GM21528 (cell line): ENCODE data around the gene OR4C5.
"Not testable (repeated sequence)": the region's sequence is repeated elsewhere in the genome, so short reads cannot be mapped to it uniquely, and the experiment has no call there.

ENCODE experiments used
- ATAC-seq: cut with Tn5 transposase; IDR thresholded peaks from one replicate; pipeline ENCODE4 v1.9.1; 2021; ENCODE audit warnings: mild to moderate bottlenecking, moderate library complexity; ENCODE audit not compliant: unreplicated experiment, low FRiP score

OR4C5 gene

GRCh38 chr11:48366365-48366764, at the start of gene OR4C5:
Gene OR4C5 (minus strand): TSS chr11:48366465. CDS start chr11:48366465, 0 bp downstream.
- no peak for ATAC-seq

GRCh38 chr11:48384670-48385069, 18.4 kb upstream of the OR4C5 start:
- no peak for ATAC-seq

GRCh38 chr11:48384151-48384550, 17.9 kb upstream of the OR4C5 start:
- ATAC-seq: not testable (repeated sequence)

GRCh38 chr11:48361289-48361688, 5.0 kb downstream of the OR4C5 start:
- not testable (repeated sequence) for ATAC-seq

- no peak for ATAC-seq
Measured at GRCh38 chr11:48354677-48355076, 11.6 kb downstream of the OR4C5 start.

- ATAC-seq: no peak
Measured at GRCh38 chr11:48354013-48354412, 12.3 kb downstream of the OR4C5 start.

- ATAC-seq: not testable (repeated sequence)
Measured at GRCh38 chr11:48346286-48346685, 20.0 kb downstream of the OR4C5 start.

GRCh38 chr11:48342505-48342904, 23.8 kb downstream of the OR4C5 start:
- not testable (repeated sequence) for ATAC-seq

GRCh38 chr11:48341466-48341865, 24.8 kb downstream of the OR4C5 start:
- no peak for ATAC-seq

GRCh38 chr11:48324620-48325019, 41.6 kb downstream of the OR4C5 start, which contains the start of gene OR4C3:
Gene OR4C3 (plus strand): TSS chr11:48324920. CDS start chr11:48325022, 102 bp downstream.
- ATAC-seq: not testable (repeated sequence)

- not testable (repeated sequence) for ATAC-seq
Measured at GRCh38 chr11:48319813-48320212, 46.5 kb downstream of the OR4C5 start.
